Measurements from ENCODE around the gene ACVR1B.

The ACVR1B gene

GRCh38 chr12:51917041-51917590 lies 34.4 kb upstream of the ACVR1B start:
- no peak for DNase-seq (ENCODE audit: low read depth)

- no peak for DNase-seq (ENCODE audit: low read depth)
Observed at GRCh38 chr12:51917746-51918453, 33.6 kb upstream of the ACVR1B start.

GRCh38 chr12:51920046-51920445 lies 31.5 kb upstream of the ACVR1B start:
- DNase-seq (ENCODE audit: low read depth), result no peak

GRCh38 chr12:51921017-51921725 lies 30.3 kb upstream of the ACVR1B start:
- DNase-seq (ENCODE audit: low read depth), result no peak

GRCh38 chr12:51922146-51922545 lies 29.4 kb upstream of the ACVR1B start:
- no peak for DNase-seq (ENCODE audit: low read depth)

- no peak for DNase-seq (ENCODE audit: low read depth)
Observed at GRCh38 chr12:51922762-51923505, 28.6 kb upstream of the ACVR1B start.

- DNase-seq (ENCODE audit: low read depth), result peak; percentile 49
Observed at GRCh38 chr12:51923506-51924365, 27.8 kb upstream of the ACVR1B start.

- DNase-seq (ENCODE audit: low read depth), result no peak
Observed at GRCh38 chr12:51924551-51925319, 26.8 kb upstream of the ACVR1B start.

GRCh38 chr12:51925346-51926063 lies 26.0 kb upstream of the ACVR1B start:
- DNase-seq (ENCODE audit: low read depth), result no peak

GRCh38 chr12:51926064-51926632 lies 25.4 kb upstream of the ACVR1B start:
- DNase-seq (ENCODE audit: low read depth), result no peak

GRCh38 chr12:51926718-51927117 lies 24.8 kb upstream of the ACVR1B start:
- DNase-seq (ENCODE audit: low read depth), result peak; percentile 30

GRCh38 chr12:51932218-51933076 lies 19.1 kb upstream of the ACVR1B start:
- DNase-seq (ENCODE audit: low read depth), result no peak

- no peak for DNase-seq (ENCODE audit: low read depth)
Observed at GRCh38 chr12:51934080-51934479, 17.4 kb upstream of the ACVR1B start.

- DNase-seq (ENCODE audit: low read depth), result no peak
Observed at GRCh38 chr12:51937926-51938325, 13.6 kb upstream of the ACVR1B start.

- no peak for DNase-seq (ENCODE audit: low read depth)
Observed at GRCh38 chr12:51938726-51939125, 12.8 kb upstream of the ACVR1B start.

- DNase-seq (ENCODE audit: low read depth), result no peak
Observed at GRCh38 chr12:51941011-51941581, 10.4 kb upstream of the ACVR1B start.

- no peak for DNase-seq (ENCODE audit: low read depth)
Observed at GRCh38 chr12:51941604-51942003, 9.9 kb upstream of the ACVR1B start.

GRCh38 chr12:51942056-51942455 lies 9.4 kb upstream of the ACVR1B start:
- no peak for DNase-seq (ENCODE audit: low read depth)

Data from stimulated activated CD8-positive, alpha-beta memory T cell treated with anti-CD3 and anti-CD28 coated beads, Interleukin-4, amount 100 ng/mL, for 24 hours (primary cell).